Measurements from ENCODE around the gene CFAP57. TPM values are rescaled to one million over a fixed set of nuclear protein-coding genes. Genes with fewer than 3 reads are reported as not detected.

Gene CFAP57
- total RNA-seq, 2 experiments from 2014 or later = not detected

DNA sequence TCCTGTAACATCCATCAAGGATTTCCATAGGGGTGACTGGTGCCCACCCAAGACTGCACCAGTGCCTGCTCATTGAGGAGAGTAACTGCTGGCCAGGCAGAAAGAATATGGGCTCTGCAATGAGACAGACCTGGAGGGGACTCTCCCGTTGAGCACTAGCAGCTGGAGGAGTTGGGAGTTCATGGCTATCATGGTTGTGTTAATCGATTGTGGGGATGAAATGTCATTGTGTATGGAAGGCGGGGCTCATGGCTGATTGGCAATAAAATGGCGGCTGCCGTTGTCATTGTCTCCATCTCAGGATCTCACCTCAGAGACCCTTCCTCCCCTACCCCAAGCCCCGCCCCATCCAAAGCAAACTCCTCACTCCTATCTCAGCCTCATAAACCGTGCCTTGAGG is 101.6 kb downstream of the CFAP57 start:
- Mint-ChIP-seq H3K9me3 (peaks cover 7% of the 10 kb centered on the region), H3K4me1 (peaks cover 23% of the 10 kb centered on the region), H3K27ac (peak overlapping the region; percentile 100), H3K27me3 (peaks cover 9% of the 10 kb centered on the region), H3K36me3 (peaks cover 7% of the 10 kb centered on the region), H3K4me3 (no peak overlapping the region)
- DNase-seq = no peak
- POLR2A ChIA-PET = no interaction called here
- ATAC-seq (ENCODE audit: low read depth) = no peak

GRCh38 chr1:43274125-43274803 is 102.1 kb downstream of the CFAP57 start:
- Mint-ChIP-seq H3K4me3 (peak overlapping the region; percentile 74), H3K9me3 (peaks cover 7% of the 10 kb centered on the region), H3K4me1 (peaks cover 23% of the 10 kb centered on the region), H3K27me3 (peaks cover 9% of the 10 kb centered on the region), H3K27ac (peak overlapping the region; percentile 100), H3K36me3 (peaks cover 7% of the 10 kb centered on the region)
- DNase-seq (peak; percentile 56), ATAC-seq (ENCODE audit: low read depth) (peak; percentile 92)
- POLR2A ChIA-PET = interaction anchor here (2.0 kb wide), 1 partner anchor 84 kb away, joined by 4 read pairs; the partner anchor contains the start of gene CDC20

- Mint-ChIP-seq H3K27ac (peak overlapping the region; percentile 100), H3K4me1 (peaks cover 23% of the 10 kb centered on the region), H3K9me3 (peaks cover 7% of the 10 kb centered on the region), H3K27me3 (peaks cover 8% of the 10 kb centered on the region), H3K4me3 (peak overlapping the region; percentile 74), H3K36me3 (peaks cover 7% of the 10 kb centered on the region)
- DNase-seq = no peak
- no peak for ATAC-seq (ENCODE audit: low read depth)
- POLR2A ChIA-PET = interaction anchor here (0.9 to 2.0 kb wide), 2 partner anchors 84 to 89 kb away, joined by 3 to 4 read pairs; partner anchors contain the start of gene CDC20
Observed at GRCh38 chr1:43274804-43275180, 102.7 kb downstream of the CFAP57 start.

- peak overlapping the region; percentile 100 for H3K27ac Mint-ChIP-seq
- POLR2A ChIA-PET = interaction anchor here (1.9 to 2.0 kb wide), 2 partner anchors 9 to 83 kb away, joined by 4 read pairs; partner anchors contain the start of genes C1orf210 and CDC20
- ATAC-seq (ENCODE audit: low read depth) = no peak
- peaks cover 3% of the 10 kb centered on the region for H3K27me3 Mint-ChIP-seq
- peaks cover 7% of the 10 kb centered on the region for H3K9me3 Mint-ChIP-seq
- peaks cover 7% of the 10 kb centered on the region for H3K36me3 Mint-ChIP-seq
- no peak overlapping the region for H3K4me3 Mint-ChIP-seq
- H3K4me1 Mint-ChIP-seq = peaks cover 18% of the 10 kb centered on the region
- DNase-seq = peak; percentile 17
Observed at GRCh38 chr1:43275826-43276620, 103.9 kb downstream of the CFAP57 start.

GRCh38 chr1:43276673-43277072 is 104.5 kb downstream of the CFAP57 start:
- Mint-ChIP-seq H3K27me3 (peaks cover under 1% of the 10 kb centered on the region), H3K9me3 (peaks cover 7% of the 10 kb centered on the region), H3K27ac (peak overlapping the region; percentile 28), H3K4me1 (peaks cover 13% of the 10 kb centered on the region), H3K4me3 (no peak overlapping the region), H3K36me3 (peaks cover 7% of the 10 kb centered on the region)
- ATAC-seq (ENCODE audit: low read depth) = no peak
- POLR2A ChIA-PET = interaction anchor here (1.9 kb wide), 1 partner anchor 9 kb away, joined by 4 read pairs; the partner anchor contains the start of gene C1orf210
- DNase-seq = no peak

DNA sequence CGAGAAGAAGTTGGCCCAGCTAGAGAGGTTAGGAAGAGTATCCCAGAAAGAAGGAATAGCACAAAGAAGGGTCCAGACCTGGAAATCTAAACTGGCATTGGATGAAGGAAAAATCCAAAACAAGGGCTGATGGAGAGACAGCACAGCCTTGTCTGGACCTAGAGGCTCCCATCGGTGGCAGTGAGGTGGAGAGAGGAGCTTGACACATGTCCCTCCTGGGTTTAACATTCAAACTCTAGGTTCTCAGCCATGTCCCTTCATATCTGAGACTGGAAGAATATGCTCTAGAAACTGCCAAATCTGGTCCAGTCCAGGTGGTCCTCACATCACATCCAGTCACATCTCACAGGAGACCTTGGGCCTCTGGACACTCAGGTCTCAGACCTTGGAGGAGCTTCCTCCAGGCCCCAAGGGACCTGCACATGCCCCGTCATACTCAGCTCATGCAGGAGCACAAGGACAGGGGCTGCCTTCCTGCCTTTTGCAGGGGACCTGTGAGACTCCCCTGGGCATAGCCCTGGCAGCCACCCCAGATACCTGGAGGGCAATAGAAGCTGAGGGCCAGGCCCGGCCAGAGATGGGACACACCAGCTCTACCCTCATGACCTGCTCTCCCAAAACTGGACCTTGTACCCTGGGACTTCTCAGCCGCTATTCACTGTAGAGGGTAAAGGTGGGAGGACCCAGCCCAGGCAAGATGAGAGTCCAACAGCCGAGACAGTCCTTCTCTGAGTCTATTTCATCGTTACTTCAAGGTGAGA is 105.2 kb downstream of the CFAP57 start:
- peaks cover 7% of the 10 kb centered on the region for H3K36me3 Mint-ChIP-seq
- ATAC-seq (ENCODE audit: low read depth) (no peak), DNase-seq (no peak)
- no peaks in the 10 kb centered on the region for H3K27me3 Mint-ChIP-seq
- POLR2A ChIA-PET = interaction anchor here (1.9 kb wide), 1 partner anchor 8 kb away, joined by 4 read pairs; the partner anchor contains the start of gene C1orf210
- peaks cover 12% of the 10 kb centered on the region for H3K4me1 Mint-ChIP-seq
- H3K9me3 Mint-ChIP-seq = peaks cover 7% of the 10 kb centered on the region
- H3K27ac Mint-ChIP-seq = no peak overlapping the region
- no peak overlapping the region for H3K4me3 Mint-ChIP-seq

DNA sequence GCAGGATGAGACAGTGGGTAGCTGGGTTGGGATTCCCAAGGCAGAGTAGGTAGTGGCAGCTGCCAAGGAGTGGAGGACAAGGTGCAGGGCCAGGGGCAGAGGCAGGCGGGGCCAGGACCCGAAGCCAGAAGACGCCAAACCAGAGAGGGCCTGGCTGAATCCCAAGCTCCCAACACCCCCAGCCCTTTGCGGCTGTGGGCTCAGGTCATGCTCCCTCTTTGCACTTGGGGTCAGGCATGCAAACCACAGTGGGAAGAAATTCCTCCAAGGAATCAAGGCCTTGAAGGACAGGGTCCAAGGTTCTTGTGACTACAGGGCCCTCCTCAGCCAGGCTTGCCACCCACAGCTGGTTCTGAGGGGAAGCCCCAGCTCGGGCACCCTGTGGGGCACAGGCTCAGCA is 107.0 kb downstream of the CFAP57 start:
- H3K9me3 Mint-ChIP-seq = peaks cover 7% of the 10 kb centered on the region
- H3K27me3 Mint-ChIP-seq = no peaks in the 10 kb centered on the region
- DNase-seq = no peak
- peaks cover 11% of the 10 kb centered on the region for H3K4me1 Mint-ChIP-seq
- no peak for ATAC-seq (ENCODE audit: low read depth)
- no peak overlapping the region for H3K27ac Mint-ChIP-seq
- H3K4me3 Mint-ChIP-seq = no peak overlapping the region
- POLR2A ChIA-PET = no interaction called here
- peaks cover 7% of the 10 kb centered on the region for H3K36me3 Mint-ChIP-seq

DNA sequence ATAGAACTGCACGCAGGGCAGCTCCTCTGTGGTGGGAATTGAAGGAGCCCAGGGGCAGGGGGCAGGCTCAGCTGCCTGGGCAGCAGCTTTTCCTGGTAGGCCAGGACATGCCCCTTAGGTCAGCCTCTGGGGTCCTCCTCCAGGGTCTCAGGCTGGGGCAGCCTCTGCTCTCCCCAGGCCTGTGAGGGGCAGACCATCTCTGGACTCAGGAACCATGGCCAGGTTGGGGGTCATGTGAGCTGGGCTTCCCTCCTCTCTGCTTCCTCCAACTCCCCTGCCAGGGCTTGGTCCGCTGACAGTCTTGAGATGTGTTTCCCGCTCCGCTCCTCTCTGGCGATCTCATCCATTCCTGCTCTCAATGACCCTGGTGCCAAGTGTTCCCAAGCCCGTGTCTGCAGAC is 107.5 kb downstream of the CFAP57 start:
- Mint-ChIP-seq H3K27ac (no peak overlapping the region), H3K36me3 (peaks cover 3% of the 10 kb centered on the region), H3K4me3 (no peak overlapping the region), H3K27me3 (no peaks in the 10 kb centered on the region), H3K4me1 (peaks cover 6% of the 10 kb centered on the region), H3K9me3 (peaks cover 4% of the 10 kb centered on the region)
- POLR2A ChIA-PET = no interaction called here
- DNase-seq (no peak), ATAC-seq (ENCODE audit: low read depth) (no peak)

DNA sequence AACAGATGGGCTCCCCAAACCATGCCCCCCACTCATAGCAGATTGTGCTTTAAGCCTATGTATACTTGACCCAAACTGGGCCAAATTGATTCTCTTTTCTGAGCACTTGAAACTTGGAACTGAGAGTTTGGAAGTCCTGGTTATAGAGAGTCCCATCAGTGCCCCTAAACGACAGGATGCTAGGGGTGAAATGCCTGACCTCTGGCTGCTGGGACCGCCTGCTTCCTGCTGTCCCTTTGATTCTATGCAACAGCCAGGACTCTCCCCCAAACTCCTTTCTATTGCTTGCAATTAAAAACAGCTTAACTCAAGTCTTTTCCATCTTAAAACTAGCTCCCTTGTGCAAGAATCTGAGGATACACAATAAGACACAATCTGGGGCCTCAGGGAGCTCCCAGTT is 108.6 kb downstream of the CFAP57 start:
- no peak for DNase-seq
- no peaks in the 10 kb centered on the region for H3K27me3 Mint-ChIP-seq
- ATAC-seq (ENCODE audit: low read depth) = no peak
- no peaks in the 10 kb centered on the region for H3K36me3 Mint-ChIP-seq
- H3K4me1 Mint-ChIP-seq = no peaks in the 10 kb centered on the region
- no peak overlapping the region for H3K4me3 Mint-ChIP-seq
- no peak overlapping the region for H3K27ac Mint-ChIP-seq
- POLR2A ChIA-PET = no interaction called here
- H3K9me3 Mint-ChIP-seq = no peaks in the 10 kb centered on the region

DNA sequence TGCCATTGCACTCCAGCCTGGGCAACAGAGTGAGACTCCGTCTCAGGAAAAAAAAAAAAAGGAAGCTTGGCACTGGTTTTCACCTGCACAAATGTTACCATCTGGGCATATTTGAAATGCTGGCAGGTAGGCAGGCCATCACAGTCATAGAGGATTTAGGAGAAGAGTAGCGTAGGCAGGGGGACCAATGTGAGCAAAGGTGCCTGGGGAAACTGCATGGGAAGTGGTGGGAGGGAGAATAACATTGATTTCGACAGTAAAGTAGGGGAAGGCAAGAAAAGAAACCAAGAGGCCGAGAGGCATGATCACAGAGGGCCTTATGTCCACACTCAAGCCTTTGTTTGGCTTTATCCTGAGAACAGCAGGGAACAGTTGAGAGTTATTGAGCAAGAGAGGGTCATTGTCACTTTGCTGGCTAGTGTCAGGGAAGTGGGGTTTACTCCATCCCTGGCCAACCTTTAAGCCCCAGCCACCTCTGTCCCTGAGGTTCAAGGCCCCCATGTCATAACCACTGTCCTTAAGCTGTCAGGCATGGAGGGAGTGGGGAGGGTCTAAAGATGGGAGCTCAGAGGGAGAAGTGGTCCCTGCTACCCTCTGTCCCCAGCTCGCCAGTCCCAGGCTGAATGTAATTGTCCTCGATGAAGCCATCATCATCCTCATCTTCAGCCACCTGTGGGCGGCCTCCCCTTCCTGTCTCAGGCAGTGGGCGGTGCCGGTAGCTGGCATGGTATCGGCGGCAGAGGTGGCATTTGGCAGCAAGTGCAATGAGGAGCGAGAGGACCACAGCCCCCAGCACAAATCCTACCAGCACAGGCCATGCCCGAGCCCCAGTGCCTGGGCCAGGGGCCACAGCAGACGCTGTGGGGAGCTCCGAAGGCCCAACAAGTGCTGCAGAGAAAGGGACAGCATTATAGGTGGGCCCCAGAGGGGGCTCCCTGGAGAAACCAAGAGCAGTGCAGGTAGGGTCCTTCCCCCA is 110.4 kb downstream of the CFAP57 start:
- H3K4me1 Mint-ChIP-seq = no peaks in the 10 kb centered on the region
- ATAC-seq (ENCODE audit: low read depth) (no peak), DNase-seq (no peak)
- POLR2A ChIA-PET = no interaction called here
- no peaks in the 10 kb centered on the region for H3K9me3 Mint-ChIP-seq
- no peak overlapping the region for H3K27ac Mint-ChIP-seq
- no peak overlapping the region for H3K4me3 Mint-ChIP-seq
- H3K36me3 Mint-ChIP-seq = no peaks in the 10 kb centered on the region
- H3K27me3 Mint-ChIP-seq = peaks cover 6% of the 10 kb centered on the region

DNA sequence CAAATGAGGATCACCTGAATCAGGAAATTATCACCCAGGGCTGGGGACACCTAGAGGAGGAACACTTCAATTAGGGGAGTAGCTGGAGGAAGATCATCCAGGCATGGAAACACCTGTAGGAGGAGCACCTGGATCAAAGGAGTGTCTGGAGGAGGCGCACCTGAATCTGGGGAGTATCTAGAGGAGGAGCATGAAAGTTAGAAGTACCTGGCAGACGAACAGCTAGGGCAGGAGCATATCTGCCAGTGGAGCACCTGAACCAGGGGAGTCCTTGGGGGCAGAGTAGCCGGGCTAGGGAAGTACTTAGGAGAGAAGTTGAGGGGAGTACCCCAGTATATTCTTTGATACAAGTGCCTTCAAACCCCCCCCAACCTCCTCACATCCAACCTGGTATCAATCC is 111.9 kb downstream of the CFAP57 start:
- DNase-seq = no peak
- POLR2A ChIA-PET = no interaction called here
- Mint-ChIP-seq H3K4me1 (no peaks in the 10 kb centered on the region), H3K27me3 (peaks cover 6% of the 10 kb centered on the region), H3K27ac (no peak overlapping the region), H3K36me3 (no peaks in the 10 kb centered on the region), H3K4me3 (no peak overlapping the region), H3K9me3 (no peaks in the 10 kb centered on the region)
- no peak for ATAC-seq (ENCODE audit: low read depth)

DNA sequence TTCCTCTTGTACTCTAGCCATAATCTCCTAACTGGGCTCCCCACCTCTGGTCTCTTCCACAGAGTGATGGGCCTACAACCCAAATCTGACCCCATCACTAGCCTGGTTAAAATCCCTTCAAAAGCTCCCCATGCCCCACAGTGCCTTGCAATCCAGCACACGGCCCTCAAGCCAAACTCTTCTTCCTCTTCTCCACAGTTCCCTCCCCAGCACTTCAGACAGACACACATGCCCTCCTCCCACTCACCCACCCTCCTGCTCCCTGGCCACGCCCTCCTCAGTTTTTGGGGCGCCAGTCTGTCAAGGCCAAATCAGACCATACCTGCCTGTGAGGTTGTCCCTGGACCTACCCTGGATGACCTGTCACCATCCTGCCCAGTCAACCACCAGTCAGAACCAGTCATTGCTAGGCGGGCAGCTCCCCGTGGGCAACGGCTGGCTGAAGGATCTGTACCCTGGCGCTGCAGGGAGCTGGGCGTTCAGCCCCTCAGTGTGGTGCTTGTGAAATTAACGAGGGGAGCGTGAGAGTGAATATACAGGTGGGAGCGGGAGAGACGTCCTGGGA is 112.5 kb downstream of the CFAP57 start:
- Mint-ChIP-seq H3K4me3 (no peak overlapping the region), H3K9me3 (no peaks in the 10 kb centered on the region), H3K36me3 (no peaks in the 10 kb centered on the region), H3K27me3 (peaks cover 6% of the 10 kb centered on the region), H3K4me1 (no peaks in the 10 kb centered on the region), H3K27ac (no peak overlapping the region)
- POLR2A ChIA-PET = no interaction called here
- ATAC-seq (ENCODE audit: low read depth) (no peak), DNase-seq (no peak)

All from activated naive CD8-positive, alpha-beta T cell treated with anti-CD3 and anti-CD28 coated beads, Interleukin-2, amount 10 ng/mL, durations not matched to agents 7 days and 5 days (primary cell).